ENCODE data around the gene NFATC2. TPM values are rescaled to one million over a fixed set of nuclear protein-coding genes. Genes with fewer than 3 reads are reported as not detected.
A peak's percentile ranks its signal among the peaks of the same experiment; 100 is the strongest.

Gene NFATC2
- total RNA-seq, 1 experiment from 2014 or later, result 0.61 TPM

GRCh38 chr20:51411870-51412269 lies 130.6 kb downstream of the NFATC2 start:
- no peak overlapping the region for H3K27ac ChIP-seq (ENCODE audit: insufficient read length, low read depth, low read length)
- no peaks in the 10 kb centered on the region for H3K9me3 Mint-ChIP-seq
- H3K36me3 Mint-ChIP-seq (ENCODE audit: insufficient read depth in 1 of 3, low read depth in 3 of 3), result no peaks in the 10 kb centered on the region
- H3K18ac ChIP-seq (ENCODE audit: insufficient read length, low read depth, low read length), result no peak overlapping the region
- H2BK120ac ChIP-seq (ENCODE audit: low read depth, low read length, poor library complexity, severe bottlenecking), result no peak overlapping the region
- H2BK12ac ChIP-seq (ENCODE audit: insufficient read length, low read depth, low read length), result no peak overlapping the region
- H3K9ac ChIP-seq (ENCODE audit: extremely low read depth, insufficient read length, low read length), result no peak overlapping the region
- H3K4me1 Mint-ChIP-seq, result peaks cover 14 to 15% of the 10 kb centered on the region in 2 experiments
- H2BK20ac ChIP-seq (ENCODE audit: low read depth, low read length, poor library complexity, severe bottlenecking), result no peak overlapping the region
- no peak overlapping the region for H2BK15ac ChIP-seq (ENCODE audit: low read depth, low read length)
- no peak overlapping the region for H4K5ac ChIP-seq (ENCODE audit: insufficient read length, low read depth, low read length)
- H3K23me2 ChIP-seq (ENCODE audit: insufficient read length, low read depth, low read length, poor library complexity, severe bottlenecking), result no peaks in the 10 kb centered on the region
- no peak overlapping the region; a peak in 1 of 5 replicates for H3K4me3 Mint-ChIP-seq
- no peak overlapping the region for H3K14ac ChIP-seq (ENCODE audit: insufficient read depth, low read length)
- H3K79me2 ChIP-seq (ENCODE audit: insufficient read depth, low read length), result no peaks in the 10 kb centered on the region
- H3K4ac ChIP-seq (ENCODE audit: low read depth, low read length), result no peak overlapping the region
- no peak overlapping the region for H4K8ac ChIP-seq (replicated peaks; ENCODE audit: insufficient read length, low read depth, low read length)
- WGBS (ENCODE audit: extremely low coverage, insufficient read length, low lambda C conversion rate), result no CpG with 5 or more reads among the region's 1 CpG
- no peak overlapping the region for H3T11ph ChIP-seq (ENCODE audit: low read length)
- H3K4me1 ChIP-seq (ENCODE audit: insufficient read depth, low read length), result no peaks in the 10 kb centered on the region
- no peak overlapping the region for H3K56ac ChIP-seq (ENCODE audit: insufficient read length, low read depth, low read length)
- 0 out of 7 replicates have a peak overlapping the region, but pooled peaks of 1 of the 3 experiments have one; percentile 44 for H3K27ac Mint-ChIP-seq
- no peak overlapping the region for H3K4me2 ChIP-seq (ENCODE audit: insufficient read depth, insufficient read length, low read length)
- no peaks in the 10 kb centered on the region for H4K20me1 ChIP-seq (ENCODE audit: control insufficient read depth, insufficient read depth, insufficient read length)
- no peaks in the 10 kb centered on the region for H3K9me3 ChIP-seq (ENCODE audit: control insufficient read depth, low read depth, low read length)
- no peaks in the 10 kb centered on the region for H3K27me3 ChIP-seq (ENCODE audit: insufficient read depth, low read length)
- H3K27me3 Mint-ChIP-seq (ENCODE audit: low read depth), result no peaks in the 10 kb centered on the region; the same call in 1 of the 2 replicates
- no peak overlapping the region for H4K91ac ChIP-seq (ENCODE audit: insufficient read length, low read depth, low read length)
- no peak for DNase-seq
- no peak overlapping the region for H2BK5ac ChIP-seq (ENCODE audit: insufficient read length, low read length)
- no peak overlapping the region for H3K23ac ChIP-seq (ENCODE audit: insufficient read length, low read depth, low read length)
- H3K79me1 ChIP-seq (ENCODE audit: insufficient read depth, low read depth, low read length, poor library complexity, severe bottlenecking), result no peaks in the 10 kb centered on the region
- no peak overlapping the region for H2AK5ac ChIP-seq (ENCODE audit: insufficient read length, low read length)
- H2AFZ ChIP-seq (ENCODE audit: low read length), result no peak overlapping the region
- TF ChIP-seq CTCF (conservative IDR thresholded peaks at IDR 0.05), result no peak
